ENCODE measurements around the gene LDLRAD4. TPM values are rescaled to one million over a fixed set of nuclear protein-coding genes. Genes with fewer than 3 reads are reported as not detected.
"Not testable (repeated sequence)": the region's sequence is repeated elsewhere in the genome, so short reads cannot be mapped to it uniquely, and the experiment has no call there.

The LDLRAD4 gene
- total RNA-seq, 1 donor from 2014 or later: 34.1 TPM

- Mint-ChIP-seq H3K4me3 (ENCODE audit: unreplicated experiment) (no peak overlapping the region), H3K4me1 (ENCODE audit: unreplicated experiment) (peaks cover 10% of the 10 kb centered on the region), H3K27ac (ENCODE audit: unreplicated experiment) (no peak overlapping the region), H3K9me3 (ENCODE audit: unreplicated experiment) (no peaks in the 10 kb centered on the region), H3K36me3 (ENCODE audit: low read depth, unreplicated experiment) (no peaks in the 10 kb centered on the region), H3K27me3 (ENCODE audit: unreplicated experiment) (peaks cover 7% of the 10 kb centered on the region)
- no peak for TF ChIP-seq CTCF (IDR thresholded peaks at IDR 0.05; ENCODE audit: unreplicated experiment)
- DNase-seq (ENCODE audit: low spot score): no peak
These were observed 442.7 kb downstream of the LDLRAD4 start for GRCh38 chr18:13661051-13661778.

GRCh38 chr18:13661779-13662256, 443.3 kb downstream of the LDLRAD4 start:
- no peak for DNase-seq (ENCODE audit: low spot score)
- no peak overlapping the region for H3K4me3 Mint-ChIP-seq (ENCODE audit: unreplicated experiment)
- H3K4me1 Mint-ChIP-seq (ENCODE audit: unreplicated experiment): peaks cover 10% of the 10 kb centered on the region
- H3K36me3 Mint-ChIP-seq (ENCODE audit: low read depth, unreplicated experiment): peaks cover 4% of the 10 kb centered on the region
- TF ChIP-seq CTCF (IDR thresholded peaks at IDR 0.05; ENCODE audit: unreplicated experiment): no peak
- H3K27me3 Mint-ChIP-seq (ENCODE audit: unreplicated experiment): peaks cover 7% of the 10 kb centered on the region
- no peaks in the 10 kb centered on the region for H3K9me3 Mint-ChIP-seq (ENCODE audit: unreplicated experiment)
- H3K27ac Mint-ChIP-seq (ENCODE audit: unreplicated experiment): no peak overlapping the region

DNA sequence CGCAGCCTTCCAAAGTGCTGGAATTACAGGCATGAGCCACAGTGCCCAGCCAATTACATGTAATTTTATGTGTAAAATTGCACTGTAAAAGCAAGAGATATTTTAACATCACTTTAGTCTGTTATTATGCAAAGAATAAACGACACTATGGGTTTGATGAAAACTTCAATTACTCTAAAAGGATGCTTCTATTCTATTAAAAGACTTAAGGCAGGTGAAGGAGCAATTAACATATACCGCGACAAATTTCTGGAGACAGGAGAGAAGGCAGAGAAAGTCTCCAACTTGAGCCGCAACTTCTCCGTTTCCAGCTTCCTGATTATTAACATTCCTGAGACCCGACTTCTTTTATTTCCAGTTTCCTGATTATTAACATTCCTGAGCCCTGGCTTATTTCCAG, 454.1 kb downstream of the LDLRAD4 start:
- H3K36me3 Mint-ChIP-seq (ENCODE audit: low read depth, unreplicated experiment): peaks cover 28% of the 10 kb centered on the region
- DNase-seq (ENCODE audit: low spot score): no peak
- H3K4me1 Mint-ChIP-seq (ENCODE audit: unreplicated experiment): no peaks in the 10 kb centered on the region
- H3K27me3 Mint-ChIP-seq (ENCODE audit: unreplicated experiment): peaks cover 6% of the 10 kb centered on the region
- H3K4me3 Mint-ChIP-seq (ENCODE audit: unreplicated experiment): no peak overlapping the region
- peaks cover 11% of the 10 kb centered on the region for H3K9me3 Mint-ChIP-seq (ENCODE audit: unreplicated experiment)
- no peak for TF ChIP-seq CTCF (IDR thresholded peaks at IDR 0.05; ENCODE audit: unreplicated experiment)
- peak overlapping the region; percentile 95 for H3K27ac Mint-ChIP-seq (ENCODE audit: unreplicated experiment)

GRCh38 chr18:13676471-13676870, 457.9 kb downstream of the LDLRAD4 start:
- TF ChIP-seq CTCF (IDR thresholded peaks at IDR 0.05; ENCODE audit: unreplicated experiment): no peak
- Mint-ChIP-seq H3K36me3 (ENCODE audit: low read depth, unreplicated experiment) (peaks cover 12% of the 10 kb centered on the region), H3K27ac (ENCODE audit: unreplicated experiment) (peak overlapping the region; percentile 85), H3K9me3 (ENCODE audit: unreplicated experiment) (peaks cover 11% of the 10 kb centered on the region), H3K4me3 (ENCODE audit: unreplicated experiment) (peak overlapping the region; percentile 14), H3K27me3 (ENCODE audit: unreplicated experiment) (peaks cover 3% of the 10 kb centered on the region), H3K4me1 (ENCODE audit: unreplicated experiment) (no peaks in the 10 kb centered on the region)
- no peak for DNase-seq (ENCODE audit: low spot score)

DNA sequence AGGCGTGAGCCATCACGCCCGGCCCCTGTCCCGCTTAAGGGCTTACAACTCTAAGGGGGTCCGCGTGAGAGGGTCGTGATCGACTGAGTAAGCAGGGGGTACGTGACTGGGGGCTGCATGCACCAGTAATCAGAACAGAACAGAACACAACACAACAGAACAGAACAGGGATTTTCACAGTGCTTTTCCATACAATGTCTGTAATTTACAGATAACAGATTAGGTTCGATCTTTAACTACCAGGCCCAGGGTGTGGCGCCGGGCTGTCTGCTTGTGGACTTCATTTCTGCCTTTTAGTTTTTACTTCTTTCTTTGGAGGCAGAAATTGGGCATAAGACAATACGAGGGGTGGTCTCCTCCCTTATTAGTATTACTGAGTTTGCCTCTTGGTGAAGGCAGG, 458.8 kb downstream of the LDLRAD4 start:
- peaks cover 11% of the 10 kb centered on the region for H3K9me3 Mint-ChIP-seq (ENCODE audit: unreplicated experiment)
- not testable (repeated sequence) for H3K27me3 Mint-ChIP-seq (ENCODE audit: unreplicated experiment); H3K4me1 Mint-ChIP-seq (ENCODE audit: unreplicated experiment); DNase-seq (ENCODE audit: low spot score); H3K27ac Mint-ChIP-seq (ENCODE audit: unreplicated experiment)
- peaks cover 12% of the 10 kb centered on the region for H3K36me3 Mint-ChIP-seq (ENCODE audit: low read depth, unreplicated experiment)
- H3K4me3 Mint-ChIP-seq (ENCODE audit: unreplicated experiment): peak overlapping the region; percentile 74
